Heart right ventricle (tissue), 16 donors: Measurements from ENCODE around the gene PYDC1. TPM values are rescaled to one million over a fixed set of nuclear protein-coding genes. Genes with fewer than 3 reads are reported as not detected.

ENCODE experiments used
- ATAC-seq, 8 donors: fragments of 200-7000 bp; cut with Tn5 transposase; one replicate each; pipeline ENCODE4 v1.9.1; 2020; ENCODE audit warnings: mild to moderate bottlenecking in 8 of 8, moderate library complexity in 8 of 8, moderate number of reproducible peaks in 1 of 8
- DNase-seq, 2 donors: peaks; one replicate each; pipeline ENCODE4 v3.0.0-alpha.2; 2020
- H3K27ac ChIP-seq, 10 donors: fragments of 200-600 bp; sonication (generic) in 2 of 10; one replicate each; pipeline versions ENCODE4 v1.5.0 to v1.8.0; 2020 to 2022; ENCODE audit warnings: mild to moderate bottlenecking in 3 of 10
- H3K27me3 ChIP-seq, 7 donors: fragments of 200-600 bp; one replicate each; pipeline ENCODE4 v1.8.0; 2021 to 2022; ENCODE audit warnings: mild to moderate bottlenecking in 2 of 7
- H3K36me3 ChIP-seq, 9 donors: fragments of 200-600 bp; sonication (generic) in 1 of 9; one replicate each; pipeline versions ENCODE4 v1.5.0 to v1.8.0; 2020 to 2022; ENCODE audit warnings: mild to moderate bottlenecking in 2 of 9
- H3K4me1 ChIP-seq, 9 donors: fragments of 200-600 bp; sonication (generic) in 1 of 9; one replicate each; pipeline versions ENCODE4 v1.5.0 to v1.8.0; 2020 to 2022; ENCODE audit warnings: mild to moderate bottlenecking in 4 of 9
- H3K4me3 ChIP-seq, 10 donors: fragments of 200-600 bp; sonication (generic) in 2 of 10; one replicate each; pipeline versions ENCODE4 v1.5.0 to v1.8.0; 2020 to 2022; ENCODE audit warnings: mild to moderate bottlenecking in 7 of 10, moderate library complexity in 2 of 10
- H3K9me3 ChIP-seq, 11 donors: fragments of 200-600 bp in 10 of 11; sonication (generic) in 2 of 11; one replicate each; pipeline versions ENCODE4 v1.5.0 to v1.8.0; 2013 to 2022; ENCODE audit warnings: mild to moderate bottlenecking in 2 of 11, control low read depth in 1 of 11, moderate library complexity in 1 of 11
- CTCF ChIP-seq, 9 donors: fragments of 200-600 bp; sonication (generic) in 2 of 9; IDR thresholded peaks; one replicate each; pipeline versions ENCODE4 v1.5.0 to v1.8.0; 2021 to 2022; ENCODE audit warnings: antibody characterized with exemption in 9 of 9, mild to moderate bottlenecking in 5 of 9, moderate library complexity in 1 of 9
- WGBS, 2 donors: extraction: QIAGEN DNeasy Blood & Tissue Kit; methylation state at CpG; one replicate each; pipeline ENCODE4 v1.1.7; 2013; ENCODE audit warnings: inconsistent platforms in 1 of 2; 5-methylcytosine and 5-hydroxymethylcytosine counted together
- intact Hi-C, 10 donors: fragments of 100-400 bp; cut with DNase I; formaldehyde crosslinking; loops; one replicate each; pipeline versions ENCODE4 v1.11.1 to v1.14.2; 2022
- polyA plus RNA-seq, 2 donors: library from polyadenylated mRNA; stranded (reverse); fragments of 200-250 nt; gene quantifications; one replicate each; pipeline ENCODE4 v1.2.3, GENCODE V29; 2013
- total RNA-seq, 10 donors: library from RNA; stranded (reverse); fragmentation: NEBNext Ultra II Directional in 3 of 10; extraction: Animal tissue kit (Norgen Biotek cat#: 25700) in 3 of 10; gene quantifications; one replicate each; pipeline versions ENCODE4 v1.2.1 to v1.2.4, GENCODE V29; 2021 to 2023
- donor health status: Arrhythmogenic right ventricular cardiomyopathy.
- donor health status: ischemic (EF 13 %, LVEDD 7.1; RV severe dilation, severe dysfunction).
- donor health status: healthy with polysubstance abuse.
- donor health status: DM: no; HTN: yes; CAD: no.
- donor health status: DM: no; HTN: no; CAD: no.
- donor health status: ischemic (EF 25% LVEDD 6.9; RV normal size, moderate dysfunction).
- donor health status: ischemic (EF 25% LVEDD 5.7; RV mildly dilated, moderate dysfunction).
- donor health status: healthy.
- donor health status: DM: yes; HTN: yes; CAD: no.
- donor health status: Ischemic cardiomyopathy.
- donor health status: ischemic (EF 35%, LVEDD 5.7; RV mildly dilated, moderate dysfunction).
- donor health status: nonischemic (EF 11% LVEDD 7.7; RV severe dilation, severe dysfunction).
- donor health status: DM: yes; HTN: yes; CAD: no.
- donor health status: PGD.
- donor health status: ischemic (EF 29% LVEDD 5.4; RV normal size, mild dysfunction).
- donor health status: nonischemic (EF 23%, LVEDD 6.1; RV moderate dilation, normal function).

Gene PYDC1
- total and polyA plus RNA-seq, 12 donors, result not detected

GRCh38 chr16:31183432-31184428 is 33.2 kb downstream of the PYDC1 start:
- DNase-seq, result no peak
- Histone ChIP-seq H3K27me3 (no peaks in the 10 kb centered on the region), H3K4me3 (peak overlapping the region in 2 of 10 donors; percentile 71 to 72), H3K36me3 (peaks cover 0 to 69% (median 56%) of the 10 kb centered on the region in 9 donors), H3K9me3 (no peaks in the 10 kb centered on the region), H3K4me1 (peaks cover 10 to 72% (median 40%) of the 10 kb centered on the region in 9 donors), H3K27ac (no peak overlapping the region)
- TF ChIP-seq CTCF (IDR thresholded peaks at IDR 0.05), result no peak
- no peak for ATAC-seq
- 49 to 61% methylated on average over 10 of the region's 10 CpGs for WGBS, 2 donors
- intact Hi-C loops, result loop anchor here in 6 of 10 donors (5.0 to 10.0 kb wide), 6 partner anchors 41 to 271 kb away; partner anchors contain the start of genes ARMC5 (in 3 of the 6), ZNF843 (in 3 of the 6), KAT8 (in 1 of the 6) and ZNF646 (in 1 of the 6)

DNA sequence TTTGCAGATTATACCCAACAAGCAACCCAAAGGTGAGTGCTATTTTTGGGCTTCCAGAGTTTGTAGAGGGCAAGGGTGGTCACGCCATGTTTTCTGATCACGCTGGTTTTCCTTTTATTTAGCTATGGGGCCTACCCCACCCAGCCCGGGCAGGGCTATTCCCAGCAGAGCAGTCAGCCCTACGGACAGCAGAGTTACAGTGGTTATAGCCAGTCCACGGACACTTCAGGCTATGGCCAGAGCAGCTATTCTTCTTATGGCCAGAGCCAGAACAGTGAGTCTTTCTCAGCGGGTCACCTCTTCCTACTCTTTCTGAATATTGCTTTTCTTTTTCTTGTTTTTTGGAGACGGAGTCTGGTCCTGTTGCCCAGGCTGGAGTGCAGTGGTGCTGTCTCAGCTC is 34.5 kb downstream of the PYDC1 start:
- H3K4me1 ChIP-seq, result peaks cover 10 to 76% (median 42%) of the 10 kb centered on the region in 9 donors
- H3K9me3 ChIP-seq, result no peaks in the 10 kb centered on the region
- DNase-seq (no peak), ATAC-seq (no peak)
- intact Hi-C loops, result loop anchor here in 6 of 10 donors (5.0 to 10.0 kb wide), 6 partner anchors 40 to 272 kb away; partner anchors contain the start of genes ARMC5 (in 3 of the 6), ZNF843 (in 3 of the 6), KAT8 (in 1 of the 6) and ZNF646 (in 1 of the 6)
- no peaks in the 10 kb centered on the region for H3K27me3 ChIP-seq
- no peak for TF ChIP-seq CTCF (IDR thresholded peaks at IDR 0.05)
- H3K36me3 ChIP-seq, result peaks cover 0 to 56% (median 43%) of the 10 kb centered on the region in 9 donors
- 22 to 29% methylated on average over 7 of the region's 7 CpGs for WGBS, 2 donors
- H3K4me3 ChIP-seq, result peak overlapping the region in 9 of 10 donors; percentile 13 to 94 (median 83)
- H3K27ac ChIP-seq, result peak overlapping the region in 2 of 10 donors; percentile 90 to 99

- TF ChIP-seq CTCF (IDR thresholded peaks at IDR 0.05), result no peak
- peak overlapping the region; percentile 89 to 99 (median 94) for H3K27ac ChIP-seq
- peaks cover 0 to 45% (median 32%) of the 10 kb centered on the region in 9 donors for H3K36me3 ChIP-seq
- intact Hi-C loops, result loop anchor here in 6 of 10 donors (2.0 to 10.0 kb wide), 7 partner anchors 38 to 274 kb away; partner anchors contain the start of genes ARMC5 (in 3 of the 6), ZNF843 (in 3 of the 6), KAT8 (in 1 of the 6) and ZNF646 (in 1 of the 6)
- H3K4me3 ChIP-seq, result peak overlapping the region; percentile 71 to 94 (median 83)
- H3K9me3 ChIP-seq, result no peaks in the 10 kb centered on the region
- 4 to 6% methylated on average over 31 of the region's 31 CpGs for WGBS, 2 donors
- H3K4me1 ChIP-seq, result peaks cover 10 to 70% (median 42%) of the 10 kb centered on the region in 9 donors
- DNase-seq (peak; percentile 38 to 48), ATAC-seq (peak in 3 of 8 donors; percentile 23 to 39 (median 27))
- H3K27me3 ChIP-seq, result no peaks in the 10 kb centered on the region
These were observed 35.7 kb downstream of the PYDC1 start for GRCh38 chr16:31181102-31181830.
